UCSD-AML1 (cell line): Measurements from ENCODE around the gene TSPAN5.

Experiments used
- DNase-seq: peaks from one replicate; lab custom pipeline; 2025; ENCODE audit not compliant: unreplicated experiment; lab: John Stamatoyannopoulos, UW

Gene TSPAN5

DNA sequence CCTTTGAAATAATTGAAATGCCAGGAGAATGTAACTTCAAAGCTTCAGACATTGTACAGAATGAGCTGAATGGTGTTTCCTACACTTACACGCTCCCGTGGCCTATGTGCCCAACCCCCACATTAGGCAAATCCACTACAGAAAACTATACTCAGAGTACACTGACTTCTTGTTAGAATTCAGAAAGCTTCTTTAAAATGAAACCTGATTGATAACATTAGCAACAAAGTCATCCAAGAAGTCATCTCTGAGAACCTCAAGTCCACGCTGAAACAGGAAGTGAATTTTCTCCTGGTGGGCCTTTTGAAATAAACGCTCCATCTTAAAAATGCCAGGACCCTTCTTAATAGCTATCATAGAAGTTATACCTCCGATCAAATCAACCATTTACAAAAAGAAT lies 136.3 kb downstream of the TSPAN5 start:
- no peak for DNase-seq

DNA sequence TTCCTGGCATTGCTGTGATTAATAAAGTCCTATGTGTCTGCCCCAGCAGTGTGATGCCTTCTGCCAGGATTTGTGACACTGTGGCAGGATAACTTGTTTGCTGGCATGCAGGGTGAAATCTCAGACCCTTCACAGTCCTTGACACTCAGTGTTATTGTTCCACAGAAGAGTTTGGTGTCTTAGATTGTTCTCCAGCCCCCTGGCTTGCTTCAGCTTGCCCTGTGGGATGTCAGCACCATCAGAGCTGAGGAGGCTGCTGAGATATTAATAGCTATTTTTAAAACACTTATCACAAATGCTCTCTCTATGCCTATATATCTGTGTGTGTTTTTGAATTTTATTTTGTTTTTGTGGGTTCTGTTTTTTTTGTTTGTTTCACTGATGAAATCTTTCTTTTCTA lies 136.9 kb downstream of the TSPAN5 start:
- DNase-seq: no peak

DNA sequence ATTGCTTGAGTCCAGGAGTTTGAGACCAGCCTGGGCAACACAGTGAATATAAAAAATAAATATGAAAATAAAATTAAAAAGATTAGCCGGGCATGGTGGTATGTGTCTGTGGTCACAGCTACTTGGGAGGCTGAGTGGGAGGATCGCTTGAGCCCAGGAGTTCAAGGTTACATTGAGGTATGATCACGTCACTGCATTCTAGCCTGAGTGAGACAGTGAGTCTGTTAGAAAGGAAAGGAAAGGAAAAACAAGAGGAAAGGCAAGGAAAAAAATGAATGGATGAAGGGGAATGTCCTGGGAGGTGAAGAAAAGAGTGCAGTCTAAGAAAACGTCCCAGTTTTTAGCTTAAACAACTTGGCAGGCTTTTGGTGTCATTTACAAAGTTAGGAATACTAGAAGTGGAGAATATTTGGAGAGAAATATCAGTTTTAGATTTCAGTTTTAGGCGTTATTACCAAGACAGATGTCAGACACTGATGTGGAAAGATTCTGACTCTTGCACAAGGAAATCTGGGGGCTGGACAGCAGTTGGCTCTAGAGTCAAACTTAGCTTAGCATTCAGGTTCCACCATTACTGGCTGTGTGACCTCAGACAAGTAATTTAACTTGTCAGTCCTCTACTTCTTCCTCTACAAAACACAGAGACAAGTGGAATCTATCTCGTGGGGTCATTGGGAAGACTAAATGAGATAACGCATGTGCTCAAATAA lies 139.0 kb downstream of the TSPAN5 start:
- DNase-seq: no peak

DNA sequence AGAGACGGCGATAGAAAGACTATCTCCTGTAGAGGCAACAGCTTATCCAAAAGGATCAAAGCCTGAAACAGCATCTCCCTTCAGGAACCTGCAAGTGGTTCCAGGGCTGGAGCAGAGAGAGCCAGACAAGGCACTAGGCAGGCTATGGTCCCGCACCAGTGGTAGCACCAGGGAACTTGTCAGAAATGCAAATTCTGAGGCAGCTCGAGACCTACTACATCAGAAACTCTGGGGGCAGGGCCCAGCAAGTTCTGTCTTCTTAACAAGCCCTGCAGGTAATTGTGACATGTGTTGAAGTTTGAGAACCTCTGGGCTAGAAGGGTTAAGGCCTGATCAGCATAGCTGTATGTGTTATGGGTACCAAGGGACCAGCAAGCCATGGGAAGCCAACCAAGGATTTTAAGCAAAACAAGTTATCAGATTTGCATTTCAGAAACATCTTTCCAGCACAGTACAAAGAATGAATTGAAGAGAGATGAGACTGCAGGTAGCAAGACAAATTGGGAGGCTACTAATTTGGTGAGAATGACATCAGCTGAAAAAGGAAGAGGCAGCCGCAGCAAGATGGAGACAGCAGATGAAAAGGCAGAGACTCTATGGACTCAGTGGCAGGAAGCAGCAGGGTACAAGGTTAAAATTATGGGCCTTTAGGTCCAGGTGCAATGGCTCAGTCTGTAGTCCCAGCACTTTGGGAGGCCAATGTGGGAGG lies 139.7 kb downstream of the TSPAN5 start:
- DNase-seq: no peak

DNA sequence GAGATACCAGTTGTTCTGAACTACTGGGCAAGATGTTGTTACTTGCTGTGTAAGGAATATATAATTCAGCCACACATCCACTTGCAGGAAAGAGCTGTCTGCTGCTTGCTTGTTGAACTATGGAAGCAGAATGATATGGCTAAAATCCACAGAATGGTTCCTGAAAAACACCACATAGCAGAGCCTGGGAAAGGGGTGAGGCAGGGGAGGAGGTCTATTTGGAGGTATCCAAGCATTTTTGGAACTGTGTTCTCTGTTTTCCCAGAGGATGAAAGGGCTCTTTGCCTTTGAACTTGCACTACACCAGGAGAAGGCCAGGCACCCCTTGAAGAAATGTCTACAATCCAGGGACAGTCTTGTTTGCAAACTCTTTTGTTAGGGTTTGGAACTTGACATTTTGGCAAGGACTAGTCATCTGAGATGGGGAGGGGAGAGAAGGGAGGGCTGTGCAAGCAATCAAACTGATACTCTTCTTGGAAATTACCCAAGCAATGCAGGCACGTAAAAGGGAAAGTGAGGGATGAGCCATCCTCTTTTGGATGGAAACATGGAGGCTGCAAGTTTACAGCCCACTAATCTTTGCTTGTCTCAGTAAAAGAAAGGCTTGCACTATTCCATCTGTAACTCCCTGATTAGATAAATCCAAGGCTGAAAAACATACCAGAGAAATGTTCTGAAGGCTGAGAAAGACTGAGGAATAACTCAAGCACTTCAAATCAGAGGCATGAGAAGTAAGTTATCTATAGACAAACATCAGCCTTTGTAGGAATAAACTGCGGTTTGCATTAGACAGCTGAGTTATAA lies 141.0 kb downstream of the TSPAN5 start:
- no peak for DNase-seq

DNA sequence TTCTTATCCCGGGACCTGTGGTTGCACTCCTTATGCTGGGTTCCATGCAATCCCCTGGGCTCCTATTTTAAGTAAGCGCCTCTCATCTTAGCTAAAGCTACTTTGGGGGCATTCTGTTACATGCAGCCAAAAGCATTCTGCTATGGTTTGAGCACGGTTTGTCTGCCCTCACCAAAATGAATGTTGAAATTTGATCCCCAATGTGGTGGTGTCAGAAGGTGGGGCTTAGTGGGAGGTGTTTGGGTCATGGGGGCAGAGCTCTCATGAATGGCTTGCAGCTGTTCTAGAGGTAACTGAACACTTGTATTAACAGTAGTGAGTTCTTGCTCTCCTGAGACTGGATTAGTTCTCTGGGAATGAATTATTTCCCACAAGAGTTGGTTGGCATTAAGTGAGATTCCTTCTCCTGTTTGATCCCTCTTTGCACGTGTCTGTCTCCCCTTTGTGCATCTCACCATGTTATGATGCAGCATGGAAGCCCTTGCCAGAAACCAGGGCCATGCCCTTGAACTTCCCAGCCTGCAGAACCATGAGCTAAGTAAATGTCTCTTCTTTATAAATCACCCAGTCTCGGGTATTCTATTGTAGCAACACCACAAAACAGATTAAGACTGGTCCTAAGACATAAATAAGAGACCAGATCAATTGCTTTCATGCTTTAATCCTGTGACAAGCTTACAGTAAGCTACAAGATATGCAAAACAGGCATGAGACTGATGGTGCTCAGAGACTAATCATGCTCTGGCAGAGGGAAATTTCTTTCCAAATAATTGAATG lies 141.8 kb downstream of the TSPAN5 start:
- no peak for DNase-seq

DNA sequence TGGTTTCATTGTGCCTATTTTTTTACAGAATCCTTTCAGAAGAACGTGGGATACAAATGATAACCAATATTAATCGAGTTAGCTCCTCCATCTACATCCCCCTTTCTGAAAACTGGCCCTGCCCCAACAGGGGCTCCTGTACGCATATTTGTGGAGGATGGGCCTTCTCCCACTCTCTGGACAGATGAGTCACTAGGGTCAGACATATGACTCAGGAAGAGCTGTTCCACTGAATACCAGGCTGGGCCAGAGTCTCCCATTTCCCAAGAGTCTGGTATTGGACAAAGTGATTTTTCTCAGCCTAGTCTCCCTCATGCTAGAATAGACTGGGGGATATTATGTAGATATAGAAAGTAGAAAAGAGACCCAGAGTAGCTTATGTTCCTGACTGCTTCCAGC lies 142.4 kb downstream of the TSPAN5 start:
- DNase-seq: no peak

DNA sequence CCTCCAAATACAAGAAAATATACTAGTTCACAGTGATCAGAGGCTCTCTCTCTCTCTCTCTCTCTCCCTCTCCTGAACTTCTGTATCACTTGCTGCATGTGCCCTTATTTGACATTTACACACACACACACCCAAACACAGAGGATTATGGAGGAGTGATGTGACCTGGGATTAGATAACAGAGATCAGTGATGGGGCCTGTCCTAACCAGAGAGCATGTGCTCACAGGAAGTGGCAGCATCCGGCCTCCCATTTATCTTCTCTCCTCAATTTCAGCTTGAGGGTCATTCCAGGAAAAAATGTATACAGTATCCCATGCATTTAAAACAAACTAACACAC lies 143.0 kb downstream of the TSPAN5 start:
- no peak for DNase-seq

DNA sequence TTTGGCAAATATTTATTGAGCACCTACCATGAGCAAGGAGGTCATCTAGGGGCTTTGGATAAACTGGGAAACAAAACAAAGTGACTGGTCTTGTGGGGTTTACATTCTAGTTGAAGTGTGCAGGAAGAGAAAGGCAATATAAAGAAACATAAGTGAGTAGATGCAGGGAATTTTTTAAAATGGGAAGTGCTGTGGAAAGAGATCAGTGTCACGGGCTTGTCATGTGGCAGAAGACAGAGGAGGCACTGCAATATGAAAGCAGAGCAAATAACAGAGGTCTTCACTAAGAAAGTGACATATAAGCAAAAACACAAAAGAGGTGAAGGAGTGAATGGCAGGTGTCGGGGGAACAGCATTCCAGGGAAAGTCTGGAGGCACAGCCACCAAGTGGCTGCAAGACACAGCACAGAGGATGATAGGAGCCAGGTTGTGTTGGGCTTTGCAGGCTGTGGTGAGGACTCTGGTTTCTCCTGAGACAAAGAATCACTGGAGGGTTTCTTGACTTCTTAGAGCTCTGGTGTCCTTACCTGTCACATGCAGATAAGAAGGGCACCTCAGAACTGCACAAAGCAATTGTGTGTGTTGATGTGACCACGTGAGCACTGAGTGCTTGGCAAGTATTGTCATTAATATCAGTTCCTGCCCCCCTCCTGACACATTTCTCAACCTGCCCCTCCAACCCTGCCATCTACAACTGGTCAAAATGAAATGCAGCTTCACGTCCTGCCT lies 143.5 kb downstream of the TSPAN5 start:
- no peak for DNase-seq

DNA sequence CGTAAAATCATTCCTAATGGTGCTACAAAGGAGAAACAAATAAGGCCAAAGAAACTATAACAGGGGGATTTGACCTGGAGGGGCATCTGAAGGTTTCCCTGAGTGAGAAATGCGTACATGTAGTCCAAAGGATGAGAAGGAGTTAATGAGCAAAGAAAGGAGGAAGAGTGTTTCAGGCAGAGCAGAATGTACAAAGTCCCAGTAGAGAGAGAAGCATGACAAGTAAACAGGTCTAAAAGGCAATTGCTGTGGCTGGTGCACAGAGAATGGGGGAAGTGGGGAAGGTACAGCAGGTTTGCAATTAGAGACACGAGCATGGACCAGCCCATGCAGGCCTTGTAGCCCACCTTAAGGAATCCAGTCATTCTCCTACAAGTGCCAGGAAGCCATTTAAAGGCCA lies 145.5 kb downstream of the TSPAN5 start:
- DNase-seq: no peak

DNA sequence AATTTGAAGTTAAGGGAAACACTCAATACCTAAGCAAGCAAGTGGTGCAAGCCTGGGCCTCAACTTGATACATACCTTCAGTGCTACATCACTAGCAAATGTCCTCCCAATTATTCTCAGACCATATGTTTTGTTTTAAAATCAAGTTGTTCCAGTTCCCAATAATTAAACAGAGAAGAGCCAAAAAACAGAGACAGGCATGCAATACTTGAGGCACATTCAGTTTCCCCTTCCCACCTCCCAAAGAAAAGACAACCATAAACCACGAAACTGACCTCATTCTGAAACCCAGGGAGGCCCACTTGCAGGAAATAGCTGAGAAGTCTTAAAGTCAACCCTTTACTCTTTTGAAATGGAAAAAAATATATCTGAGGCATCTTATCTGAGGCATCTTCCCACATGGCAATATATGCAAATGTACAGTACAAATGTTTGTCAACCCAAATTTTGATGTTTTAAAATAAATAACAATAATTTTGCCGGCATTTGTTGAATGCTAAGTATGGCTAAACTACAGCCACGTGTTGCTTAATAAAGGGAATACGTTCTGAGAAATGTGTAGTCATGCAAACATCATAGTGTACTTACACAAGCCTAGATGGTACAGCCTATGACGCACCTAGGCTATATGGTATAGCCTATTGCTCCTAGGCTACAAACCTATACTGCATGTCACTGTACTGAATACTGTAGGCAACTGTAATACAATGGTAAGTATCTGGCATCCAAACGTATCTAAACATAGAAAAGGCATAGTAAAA lies 147.5 kb downstream of the TSPAN5 start:
- no peak for DNase-seq

DNA sequence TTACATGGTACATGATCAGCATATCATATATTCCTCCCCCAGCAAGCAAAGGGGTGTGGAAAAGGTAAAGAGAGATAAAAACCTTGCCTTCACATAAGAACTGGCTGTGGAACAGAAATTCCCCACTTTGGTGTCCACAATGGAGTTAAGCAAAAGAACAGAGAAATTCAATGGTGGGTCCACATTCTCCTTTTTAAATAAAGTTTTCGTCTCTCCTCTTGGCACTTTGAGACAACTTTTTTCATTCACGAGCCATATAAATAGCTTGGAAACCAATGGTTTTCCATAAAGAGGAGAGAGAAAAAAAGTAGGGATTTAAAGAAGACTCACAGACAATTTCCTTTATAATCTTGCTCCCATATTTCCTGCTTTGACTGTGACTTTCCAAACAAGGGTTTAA lies 148.1 kb downstream of the TSPAN5 start:
- DNase-seq: no peak

DNA sequence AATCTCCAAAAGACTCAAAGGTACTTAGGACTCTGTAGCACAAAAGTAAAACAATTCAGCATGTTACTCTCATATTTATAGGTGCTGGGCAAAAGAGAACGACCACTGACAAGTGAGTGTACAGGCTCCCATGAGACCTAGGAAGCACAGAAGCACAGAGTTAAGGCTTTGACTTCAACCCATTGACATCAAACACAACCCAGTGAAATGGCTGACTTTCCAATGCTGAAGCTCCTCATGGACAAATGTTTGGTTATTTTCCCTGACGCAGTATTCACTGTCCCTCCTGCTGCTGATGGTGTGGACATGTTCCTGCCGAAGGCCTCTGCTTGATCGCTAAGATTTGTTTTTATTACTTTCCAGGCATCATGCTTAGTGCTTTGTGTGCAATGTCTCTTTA lies 148.7 kb downstream of the TSPAN5 start:
- DNase-seq: no peak

DNA sequence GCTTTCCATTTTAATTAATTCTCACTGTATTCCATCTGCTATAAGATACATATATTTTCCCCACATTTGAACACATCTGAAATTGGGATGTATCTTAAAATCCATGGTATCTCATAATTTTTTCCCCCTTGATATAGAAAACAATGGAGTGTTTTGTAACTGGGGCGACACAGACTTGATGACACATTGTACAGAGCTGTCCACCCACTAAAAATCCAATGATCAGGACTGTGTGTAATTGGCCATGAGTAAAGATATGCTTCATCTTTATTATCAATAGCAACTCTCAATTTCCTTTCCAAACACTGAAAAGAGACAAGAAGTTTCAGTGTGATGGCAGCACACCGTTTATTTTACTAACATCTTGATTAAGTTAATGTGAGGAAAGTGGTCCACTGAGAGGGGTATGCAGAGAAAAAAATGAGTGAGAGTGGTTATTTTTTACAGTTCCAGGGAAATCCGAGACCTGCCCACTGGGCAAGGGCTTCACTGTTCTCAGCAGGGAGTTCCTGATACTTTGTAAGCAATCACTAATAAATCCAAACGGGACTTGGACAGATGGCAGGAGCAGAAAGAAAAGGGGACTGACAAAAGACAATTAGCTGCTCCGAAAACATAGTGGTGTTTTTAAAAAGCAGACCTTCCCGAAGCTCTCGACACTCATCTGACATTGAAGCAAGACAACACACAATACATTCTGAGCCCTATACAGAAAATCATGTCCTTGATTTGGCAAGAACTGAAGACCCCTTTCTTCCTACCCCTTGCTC lies 149.4 kb downstream of the TSPAN5 start:
- DNase-seq: no peak

DNA sequence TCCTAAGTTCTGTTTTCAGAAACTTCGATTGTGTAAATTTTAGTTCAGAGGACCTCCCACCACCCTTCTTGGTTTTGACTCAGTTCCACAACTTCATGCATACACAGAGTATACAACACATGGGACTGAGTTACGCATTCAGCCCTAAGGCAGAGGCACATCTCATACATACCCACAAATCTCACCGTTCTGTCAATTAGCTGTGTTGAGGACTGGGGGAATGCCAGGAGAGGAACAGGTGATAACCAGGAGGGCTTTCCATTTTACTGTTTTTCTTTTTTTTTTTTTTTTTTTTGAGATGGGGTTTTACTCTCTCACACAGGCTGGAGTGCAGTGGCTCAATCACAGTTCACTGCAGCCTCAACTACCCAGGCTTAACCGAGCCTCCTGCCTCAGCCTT lies 150.2 kb downstream of the TSPAN5 start:
- no peak for DNase-seq

DNA sequence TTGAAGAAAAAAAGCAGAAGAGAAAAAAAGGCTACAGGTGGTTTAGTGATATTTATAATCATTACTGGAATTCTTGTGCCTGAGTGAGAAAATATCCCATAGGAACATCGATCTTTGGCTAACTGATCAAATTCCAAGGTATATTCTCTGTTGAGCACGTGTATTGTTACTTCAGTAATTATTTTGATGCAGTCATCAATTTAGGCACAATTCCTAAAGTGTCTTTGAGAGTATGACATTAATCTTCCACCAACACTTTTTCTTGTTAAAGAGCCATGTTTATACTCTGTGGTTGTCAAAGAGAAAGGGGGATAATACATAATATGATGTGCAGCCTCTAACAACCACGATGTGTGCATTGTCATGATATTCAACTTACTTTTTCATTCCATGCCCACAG lies 151.1 kb downstream of the TSPAN5 start:
- no peak for DNase-seq

DNA sequence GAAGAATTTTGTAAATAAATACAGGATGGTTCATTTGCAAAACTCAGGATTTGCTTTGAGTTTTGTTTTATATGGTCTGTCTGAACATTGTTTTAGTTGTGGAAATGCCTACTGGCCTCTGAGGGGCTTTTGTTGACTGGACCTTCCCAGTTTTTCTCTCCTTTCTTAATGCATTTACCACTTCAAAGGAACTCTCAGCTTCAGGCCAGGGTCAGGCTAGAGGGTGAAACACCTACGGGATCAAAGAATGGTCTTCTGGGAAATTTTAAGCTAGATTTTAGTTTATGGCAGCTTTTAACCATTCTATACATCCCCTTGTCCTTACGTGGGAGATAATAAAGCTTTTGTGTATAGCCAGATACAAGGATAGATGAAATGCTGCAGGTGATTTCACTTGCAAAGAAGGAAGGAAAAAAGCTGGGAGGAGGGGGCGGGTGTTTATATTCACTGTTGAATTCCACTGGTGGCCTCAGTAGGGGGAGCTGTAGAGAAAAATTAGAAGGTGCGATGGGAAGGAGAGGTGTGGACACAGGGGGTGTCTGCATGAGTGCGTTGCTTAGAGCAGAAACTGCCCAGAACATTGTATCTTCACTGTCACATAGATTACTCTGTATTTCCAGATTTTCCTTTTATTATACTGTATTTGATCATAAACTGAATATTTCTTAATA lies 151.8 kb downstream of the TSPAN5 start:
- DNase-seq: no peak

DNA sequence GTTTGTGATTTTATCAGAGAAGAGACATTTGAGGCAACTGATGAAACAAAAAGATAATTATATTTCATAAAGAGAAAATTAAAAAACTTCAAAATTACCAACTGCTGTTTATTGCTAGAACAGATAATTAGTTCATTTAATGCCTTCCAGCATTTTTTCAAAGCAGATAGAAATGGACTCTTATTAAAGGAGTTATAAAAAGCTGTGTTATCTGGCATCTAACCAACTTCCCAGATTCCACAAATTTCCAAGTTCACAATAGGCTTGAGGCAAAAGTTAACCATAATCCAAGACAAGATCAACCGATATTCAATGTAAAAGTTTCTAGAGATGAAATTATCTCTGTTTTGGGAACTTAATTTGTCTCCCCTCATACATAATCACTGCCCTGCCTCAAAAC lies 152.4 kb downstream of the TSPAN5 start:
- DNase-seq: no peak

DNA sequence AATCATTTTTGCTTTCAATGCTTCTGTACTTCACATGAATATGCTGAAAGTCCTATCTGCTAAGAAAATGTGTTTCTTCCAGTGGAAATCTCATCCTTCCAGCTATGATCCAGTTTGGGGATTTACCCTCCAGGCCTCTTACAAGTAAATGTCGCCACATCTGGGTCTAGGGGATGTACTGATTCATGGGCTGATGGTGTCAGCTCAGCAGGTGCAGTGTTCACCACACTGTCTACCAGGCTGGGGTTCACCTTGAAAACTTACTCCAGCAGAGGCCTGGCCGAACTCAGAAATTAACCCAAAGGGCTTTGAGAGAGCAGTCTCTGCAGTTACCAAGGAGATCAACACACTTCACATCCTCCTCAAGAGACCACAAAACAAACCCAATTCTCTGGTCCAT lies 154.3 kb downstream of the TSPAN5 start:
- no peak for DNase-seq
